NCI-H345 (cell line): ENCODE results near the gene CAMK2A.
"Not testable (repeated sequence)": the region's sequence is repeated elsewhere in the genome, so short reads cannot be mapped to it uniquely, and the experiment has no call there.

Source experiments
- DNase-seq: peaks from one replicate; lab custom pipeline; 2025; lab: John Stamatoyannopoulos, UW

The CAMK2A gene

DNA sequence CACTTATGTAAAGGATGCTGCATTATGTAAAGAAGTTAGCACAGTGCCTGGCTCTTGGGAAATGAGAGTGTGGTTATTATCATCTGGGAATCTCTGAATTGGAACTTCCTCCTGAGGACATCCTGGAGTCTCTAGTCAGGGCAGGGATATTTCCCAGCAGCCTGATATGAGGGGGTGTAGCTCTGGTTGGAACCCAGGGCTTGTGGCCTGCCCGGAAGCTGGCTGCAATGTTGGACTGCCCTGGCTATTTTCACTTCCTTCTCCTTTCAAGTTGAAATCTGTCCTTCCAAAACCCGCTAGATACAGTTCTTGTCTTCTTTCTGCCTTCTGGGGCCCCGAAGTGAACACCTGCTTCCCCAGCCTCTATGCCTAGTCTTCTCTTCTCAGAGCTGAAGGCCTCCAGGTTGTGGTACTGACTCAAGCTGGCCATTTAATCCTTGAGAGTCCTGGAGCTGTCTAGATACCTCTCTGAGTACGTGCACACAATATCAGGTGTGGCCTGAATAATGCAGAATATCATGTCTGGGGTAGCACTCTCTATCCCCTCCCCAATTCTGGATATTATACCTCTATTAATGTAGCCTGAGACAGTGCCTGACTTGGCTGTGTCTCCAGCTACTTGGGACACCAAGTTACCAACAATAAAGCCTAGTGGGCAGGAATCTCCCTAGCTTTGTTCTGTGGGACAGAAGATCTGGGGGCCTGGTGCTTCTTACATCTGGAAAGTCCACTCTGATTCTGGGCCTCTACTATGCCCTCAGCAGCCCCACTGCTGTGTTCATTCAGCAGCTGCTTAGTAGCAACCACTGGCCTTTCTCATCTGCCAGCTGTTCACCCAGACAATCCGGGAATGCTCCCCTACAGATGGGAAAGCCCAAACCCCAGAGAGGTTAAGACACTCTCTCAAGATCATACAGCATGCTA lies 54.7 kb downstream of the CAMK2A start:
- DNase-seq, result no peak

- not testable (repeated sequence) for DNase-seq
These were observed 55.9 kb downstream of the CAMK2A start for GRCh38 chr5:150233706-150234105.

GRCh38 chr5:150230842-150231241 lies 58.7 kb downstream of the CAMK2A start:
- DNase-seq, result no peak

DNA sequence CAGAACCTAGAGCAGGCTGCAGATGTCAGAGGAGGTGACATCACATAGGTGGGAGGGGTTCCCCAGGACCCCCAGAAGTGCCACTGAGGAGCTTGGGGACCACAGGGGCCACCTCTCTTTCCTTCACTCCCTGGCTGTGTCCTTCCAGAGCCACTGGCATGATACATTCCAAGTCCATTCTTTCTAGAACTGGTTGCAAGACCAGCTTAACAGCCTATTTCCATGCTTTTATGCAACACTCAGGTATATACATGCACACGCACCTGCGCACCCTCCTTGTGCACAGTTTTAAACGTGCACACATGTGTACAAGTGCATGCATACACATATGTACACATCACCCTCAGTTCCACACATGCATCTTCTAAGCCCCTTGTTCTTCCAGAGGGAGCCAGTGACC lies 60.0 kb downstream of the CAMK2A start:
- DNase-seq, result no peak

- no peak for DNase-seq
These were observed 61.8 kb downstream of the CAMK2A start for GRCh38 chr5:150227606-150228273.

GRCh38 chr5:150227036-150227435 lies 62.5 kb downstream of the CAMK2A start:
- no peak for DNase-seq

DNA sequence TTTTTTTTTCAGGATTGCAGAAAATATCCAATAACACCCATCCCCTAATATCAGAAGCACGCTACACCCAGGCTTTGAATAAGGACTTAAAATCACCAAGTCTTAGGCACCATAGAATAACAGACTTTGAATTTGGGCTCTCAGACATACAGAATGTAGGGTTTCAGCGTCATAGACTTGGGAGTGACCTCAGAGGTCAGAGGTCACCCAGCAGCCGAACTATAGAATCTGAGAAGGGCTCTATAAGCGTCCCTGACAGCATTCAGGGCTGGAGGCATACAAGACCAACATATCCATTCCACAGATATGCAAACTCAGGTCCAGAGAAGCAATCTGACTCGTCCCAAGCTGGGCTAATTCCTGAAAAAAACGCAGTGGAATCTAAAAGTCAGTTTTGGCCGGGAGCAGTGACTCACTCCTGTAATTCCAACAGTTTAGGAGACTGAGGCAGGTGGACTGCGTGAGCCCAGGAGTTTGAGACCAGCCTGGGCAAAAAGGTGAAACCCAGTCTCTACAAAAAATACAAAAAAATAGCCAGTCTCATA lies 65.0 kb downstream of the CAMK2A start:
- DNase-seq, result no peak

GRCh38 chr5:150223474-150223873 lies 66.1 kb downstream of the CAMK2A start:
- DNase-seq, result no peak

- no peak for DNase-seq
These were observed 66.7 kb downstream of the CAMK2A start for GRCh38 chr5:150222906-150223305.

DNA sequence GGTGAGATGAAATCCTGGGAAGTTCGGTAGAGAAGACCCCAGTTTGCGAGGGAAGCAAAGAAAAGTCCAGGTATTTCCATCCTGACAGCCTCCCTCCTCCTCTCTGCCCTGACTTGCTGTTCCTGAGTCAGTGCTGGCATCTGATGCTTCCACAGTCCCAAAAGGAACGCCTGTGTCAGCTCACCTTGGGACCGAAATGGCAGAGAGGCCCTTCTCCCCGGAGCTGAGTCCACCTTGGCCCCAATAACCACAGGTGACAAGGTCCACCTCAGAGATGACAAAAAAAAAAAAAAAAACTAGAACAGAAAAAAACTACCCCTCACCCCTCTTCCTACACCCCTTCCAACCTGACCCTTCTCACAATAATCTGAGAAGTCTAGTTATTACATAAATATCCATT lies 68.1 kb downstream of the CAMK2A start:
- DNase-seq, result no peak

GRCh38 chr5:150219861-150220260 lies 69.7 kb downstream of the CAMK2A start:
- DNase-seq, result no peak

GRCh38 chr5:150219142-150219541 lies 70.4 kb downstream of the CAMK2A start:
- no peak for DNase-seq

DNA sequence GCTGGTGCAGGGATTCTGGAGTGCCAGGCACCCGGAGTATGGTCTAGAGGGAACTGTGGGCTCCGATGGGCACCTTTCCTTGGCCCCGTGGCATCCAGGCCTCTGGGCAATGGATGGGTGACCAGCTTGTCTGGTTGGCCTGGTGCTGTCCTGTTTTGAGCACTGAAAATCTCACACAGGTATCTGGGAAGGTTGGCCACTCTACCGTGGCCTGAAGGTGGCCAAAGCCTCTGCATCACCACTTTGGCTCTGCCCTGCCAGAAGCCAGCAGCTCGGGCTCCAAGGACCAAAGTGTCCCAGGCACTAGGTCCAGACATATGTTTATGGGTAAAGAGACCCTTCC lies 70.9 kb downstream of the CAMK2A start:
- no peak for DNase-seq

DNA sequence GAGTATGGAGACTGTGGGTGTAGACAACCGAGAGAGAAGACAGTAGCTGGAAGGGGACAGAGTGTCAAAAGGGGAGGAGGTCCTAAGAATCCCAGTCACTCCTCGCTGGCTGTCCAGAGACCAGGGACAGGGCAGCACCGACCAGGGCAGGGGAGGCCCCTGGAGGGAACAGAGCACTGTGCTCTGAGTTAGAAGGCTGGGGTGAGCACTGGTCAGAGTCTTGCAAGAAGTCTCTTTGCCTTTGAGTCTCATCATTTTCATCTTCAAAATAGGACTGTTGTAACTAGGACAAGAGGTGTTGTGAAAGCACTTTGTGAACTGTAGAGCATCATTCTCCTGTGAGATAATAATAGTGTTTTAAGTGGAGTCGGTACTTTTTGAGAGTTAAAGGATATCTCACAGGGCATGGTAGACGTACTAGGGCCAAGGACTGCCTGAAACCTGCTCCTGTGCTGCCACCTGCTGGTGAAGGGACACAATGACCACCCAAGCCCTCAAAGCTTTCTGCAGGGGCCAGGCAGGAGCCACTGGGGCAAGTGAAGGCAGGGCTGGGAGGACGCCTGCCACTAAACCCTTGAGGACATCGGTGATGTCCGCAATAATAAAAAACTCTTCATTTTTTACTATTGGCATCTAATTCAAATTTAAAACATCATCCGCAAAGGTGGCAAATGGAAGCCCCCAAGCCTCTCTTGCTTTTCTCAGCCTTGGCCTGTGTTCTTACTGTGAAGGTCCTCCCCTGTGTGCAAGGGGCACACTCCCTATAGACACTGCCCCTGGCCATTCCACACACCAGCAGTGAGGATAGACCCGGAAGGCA lies 71.5 kb downstream of the CAMK2A start:
- DNase-seq, result peak; percentile 79

DNA sequence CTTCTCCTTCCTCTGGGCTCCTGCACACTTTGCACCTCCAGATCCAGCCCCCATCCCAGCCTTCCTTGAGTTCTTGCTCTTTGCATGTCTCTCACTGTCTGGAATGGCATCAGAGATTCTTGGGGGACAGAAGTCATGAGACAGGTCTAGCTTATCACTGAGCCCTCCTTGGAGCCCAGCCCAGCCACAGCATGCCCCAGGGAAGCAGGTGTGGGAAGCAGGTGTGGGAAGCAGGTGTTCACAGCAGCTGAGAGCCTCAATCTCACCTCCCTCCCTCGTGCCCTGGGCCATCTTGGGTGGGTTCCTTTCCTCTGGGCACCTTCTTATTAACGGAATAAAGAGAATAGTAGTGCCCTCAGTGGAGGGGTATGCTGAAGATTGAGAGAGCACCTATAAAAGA lies 72.5 kb downstream of the CAMK2A start:
- DNase-seq, result peak; percentile 39

GRCh38 chr5:150215979-150216944 lies 73.3 kb downstream of the CAMK2A start:
- no peak for DNase-seq

- DNase-seq, result no peak
These were observed 75.3 kb downstream of the CAMK2A start for GRCh38 chr5:150214289-150214688.

- no peak for DNase-seq
These were observed 76.0 kb downstream of the CAMK2A start for GRCh38 chr5:150213530-150213929.

DNA sequence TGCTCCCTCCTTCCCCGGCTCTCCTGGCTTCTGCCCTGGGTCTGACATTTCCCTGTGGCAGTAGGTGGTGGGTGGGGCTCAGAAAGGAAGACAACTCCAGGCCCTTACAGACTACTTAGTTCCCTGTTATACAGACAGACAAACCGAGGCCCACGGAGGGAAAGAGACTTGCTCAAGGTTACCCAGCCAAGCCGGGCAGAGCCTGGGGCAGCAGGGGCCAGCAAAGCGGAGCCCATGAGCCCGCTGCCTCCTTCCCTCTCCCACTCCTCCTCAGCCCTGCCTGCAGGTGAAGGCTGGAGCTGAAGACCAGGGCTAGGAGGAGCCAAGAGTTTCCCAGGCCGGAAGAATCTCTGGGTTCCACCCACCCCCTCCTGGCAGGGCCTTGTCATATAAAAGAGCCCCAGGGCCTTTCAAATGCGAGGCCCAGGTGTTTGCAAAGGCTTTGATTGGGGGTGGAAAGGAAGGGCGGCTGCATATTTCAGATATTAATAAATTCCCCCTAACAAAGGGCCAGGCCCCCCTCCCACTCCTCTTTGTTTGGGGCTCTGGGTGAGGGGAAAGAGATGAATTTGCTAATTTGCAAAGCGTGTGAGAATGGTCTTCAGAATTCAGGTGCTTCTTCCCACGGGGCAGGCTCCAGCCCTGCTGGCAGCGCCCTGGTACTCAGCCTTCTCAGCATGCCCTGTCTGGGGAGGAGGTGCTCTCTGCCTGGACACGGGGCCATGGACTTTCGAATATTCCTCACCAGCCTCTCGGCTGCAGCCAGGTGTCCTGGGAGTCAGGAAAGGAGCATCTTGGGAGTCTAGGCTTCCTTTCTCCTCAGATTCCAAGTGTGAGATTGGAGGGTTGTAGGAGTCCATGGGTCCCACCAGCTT lies 78.2 kb downstream of the CAMK2A start:
- DNase-seq, result no peak

DNA sequence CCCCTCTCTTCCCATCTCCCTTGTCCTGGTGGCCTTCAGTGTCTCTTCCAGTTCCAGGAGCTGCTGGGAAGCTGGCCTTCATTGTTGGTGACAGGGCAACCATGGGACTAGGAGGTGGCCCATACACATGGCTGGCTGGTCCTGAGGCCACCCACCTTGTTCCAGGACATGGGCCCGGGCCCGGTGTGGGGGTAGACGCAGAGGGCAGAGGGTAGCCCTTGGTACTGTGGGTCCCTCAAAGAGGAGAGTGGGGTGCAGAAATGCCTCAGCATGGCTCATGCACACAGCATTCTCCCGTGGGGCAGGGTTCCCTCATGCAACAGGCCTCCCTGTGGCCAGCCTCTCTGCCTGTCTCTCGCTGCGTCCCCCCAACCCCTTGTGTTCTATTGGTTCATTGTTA lies 78.9 kb downstream of the CAMK2A start:
- DNase-seq, result no peak
